PC-3 (cell line): ENCODE measurements around the gene ZFHX3. TPM values are rescaled to one million over a fixed set of nuclear protein-coding genes. Genes with fewer than 3 reads are reported as not detected.

Experiments used
- ATAC-seq: fragments of 200-7000 bp; cut with Tn5 transposase; 2 replicates; pipeline ENCODE4 v1.9.1; 2020; ENCODE audit warnings: mild to moderate bottlenecking, moderate library complexity
- BruUV-seq: library from RNA; stranded (reverse); fragments of 400-500 nt; replicated peaks from 2 replicates; lab custom pipeline; 2021; lab: Mats Ljungman, UMichigan
- CTCF ChIA-PET: fragments of 300-600 bp; sonication (Branson Sonifier 250); formaldehyde crosslinking; loops from one replicate; lab custom pipeline; 2022; ENCODE audit warnings: antibody characterized with exemption; lab: Charles Lee
- POLR2A ChIA-PET: fragments of 300-600 bp; sonication (Branson Sonifier 250); formaldehyde crosslinking; loops from one replicate; lab custom pipeline; 2022; ENCODE audit warnings: antibody characterized with exemption; ENCODE audit not compliant: unreplicated experiment; lab: Charles Lee
- DNase-seq: peaks from one replicate; pipeline ENCODE4 v3.0.0-alpha.2; 2015
- H2AFZ ChIP-seq: fragments of 300-600 bp; sonication (generic); 2 replicates; pipeline ENCODE4 v1.6.0; 2016; ENCODE audit warnings: antibody characterized with exemption, low read length
- H3F3A ChIP-seq: fragments of 300-600 bp; sonication (generic); one replicate; pipeline ENCODE4 v1.6.0; 2017; ENCODE audit warnings: antibody characterized with exemption, low read length, control low read depth, mild to moderate bottlenecking; ENCODE audit not compliant: unreplicated experiment
- H3K27ac ChIP-seq: fragments of 300-600 bp; sonication (generic); 2 replicates; pipeline ENCODE4 v1.5.1; 2016; ENCODE audit warnings: mild to moderate bottlenecking, low read length
- H3K27me3 ChIP-seq: fragments of 300-600 bp; sonication (generic); 2 replicates; pipeline ENCODE4 v1.6.1; 2016; ENCODE audit warnings: low read length, mixed read lengths
- H3K36me3 ChIP-seq: fragments of 300-600 bp; sonication (generic); 2 replicates; pipeline ENCODE4 v1.6.1; 2016; ENCODE audit warnings: low read depth, mixed run types, low read length, mixed read lengths
- H3K4me1 ChIP-seq: fragments of 300-600 bp; sonication (generic); 2 replicates; pipeline ENCODE4 v1.5.1; 2016; ENCODE audit warnings: low read length; ENCODE audit not compliant: insufficient read depth
- H3K4me2 ChIP-seq: fragments of 300-600 bp; sonication (generic); 2 replicates; pipeline ENCODE4 v1.6.0; 2016; ENCODE audit warnings: low read length
- H3K4me3 ChIP-seq: fragments of 300-600 bp; sonication (generic); 2 replicates; pipeline ENCODE4 v1.5.1; 2016; ENCODE audit warnings: mild to moderate bottlenecking, low read length, mixed read lengths
- H3K79me2 ChIP-seq: fragments of 300-600 bp; sonication (generic); 2 replicates; pipeline ENCODE4 v1.6.1; 2017; ENCODE audit warnings: low read length, mixed read lengths
- H3K9ac ChIP-seq: fragments of 300-600 bp; sonication (generic); 2 replicates; pipeline ENCODE4 v1.6.0; 2016; ENCODE audit warnings: mild to moderate bottlenecking, low read length
- H3K9me2 ChIP-seq: fragments of 300-600 bp; sonication (generic); replicated peaks from 2 replicates; pipeline ENCODE4 v1.6.1; 2016; ENCODE audit warnings: mixed run types, low read length, mixed read lengths
- H3K9me3 ChIP-seq: fragments of 300-600 bp; sonication (generic); 2 replicates; pipeline ENCODE4 v1.6.1; 2016; ENCODE audit warnings: low read length, mixed read lengths
- H4K20me1 ChIP-seq: fragments of 300-600 bp; sonication (generic); 2 replicates; pipeline ENCODE4 v1.6.1; 2016; ENCODE audit warnings: low read length, mixed read lengths
- CTCF ChIP-seq: fragments of 300-600 bp; sonication (generic); conservative IDR thresholded peaks from 2 replicates; pipeline ENCODE4 v1.5.1; 2017; ENCODE audit warnings: antibody characterized with exemption, low read depth, mild to moderate bottlenecking, low read length
- EZH2 ChIP-seq: fragments of 300-600 bp; sonication (generic); IDR thresholded peaks from one replicate; pipeline ENCODE4 v1.6.1; 2017; ENCODE audit warnings: antibody characterized with exemption, mild to moderate bottlenecking, low read length; ENCODE audit not compliant: unreplicated experiment
- EZH2phosphoT487 ChIP-seq: fragments of 300-600 bp; sonication (generic); IDR thresholded peaks from 2 replicates; pipeline ENCODE4 v1.6.1; 2018; ENCODE audit warnings: mild to moderate bottlenecking, antibody characterized with exemption, low read length, borderline replicate concordance
- intact Hi-C: fragments of 100-400 bp; cut with micrococcal nuclease; formaldehyde crosslinking; loops from 2 replicates; pipeline ENCODE4 v1.9.0; 2023
- total RNA-seq: library from RNA; depleted of rRNA; stranded (reverse); fragments of >200 nt; gene quantifications from 2 replicates; pipeline ENCODE4 v1.2.3, GENCODE V29; 2014

The ZFHX3 gene
- total RNA-seq, 1 experiment from 2014 or later, result 3.5 TPM

- Histone ChIP-seq H4K20me1 (no peaks in the 10 kb centered on the region), H3K79me2 (peaks cover 84% of the 10 kb centered on the region), H3K27me3 (no peaks in the 10 kb centered on the region), H3K4me3 (peak overlapping the region; percentile 85), H3F3A (no peaks in the 10 kb centered on the region), H3K36me3 (no peaks in the 10 kb centered on the region), H3K4me1 (peaks cover 71% of the 10 kb centered on the region), H3K9me2 (no peaks in the 10 kb centered on the region), H3K9me3 (no peaks in the 10 kb centered on the region), H3K27ac (peak overlapping the region; percentile 96), H3K4me2 (peak overlapping the region; percentile 100), H3K9ac (peak overlapping the region; percentile 91), H2AFZ (peak overlapping the region; percentile 74)
- TF ChIP-seq CTCF, result no peak; the same call in 1 of the 2 replicates
- TF ChIP-seq EZH2phosphoT487, result no peak
- TF ChIP-seq EZH2, result no peak
- DNase-seq (peak; percentile 78), ATAC-seq (peak; percentile 53)
- BruUV-seq, result no TSS peak
- intact Hi-C loops, result loop anchor here (10.0 kb wide), 1 partner anchor 389 kb away; no protein-coding TSS in a partner anchor
- CTCF ChIA-PET, result interaction anchor here (0.6 to 1.2 kb wide), 3 partner anchors 119 to 221 kb away, joined by 3 to 12 read pairs (median 3); no protein-coding TSS in a partner anchor
- POLR2A ChIA-PET, result interaction anchor here (0.7 kb wide), 1 partner anchor 9 kb away, joined by 3 read pairs; no protein-coding TSS in a partner anchor
Observed at GRCh38 chr16:73053364-73054124, 5.6 kb upstream of the ZFHX3 start.

- H3K9me3 ChIP-seq, result no peaks in the 10 kb centered on the region
- no TSS peak for BruUV-seq
- H3F3A ChIP-seq, result no peaks in the 10 kb centered on the region
- TF ChIP-seq EZH2 (no peak), EZH2phosphoT487 (no peak)
- ChIA-PET CTCF (interaction anchor here (0.7 kb wide), 1 partner anchor 132 kb away, joined by 3 read pairs; no protein-coding TSS in a partner anchor), POLR2A (interaction anchor here (0.7 kb wide), 1 partner anchor 8 kb away, joined by 3 read pairs; no protein-coding TSS in a partner anchor)
- peaks cover 73% of the 10 kb centered on the region for H3K4me1 ChIP-seq
- H3K9me2 ChIP-seq, result no peaks in the 10 kb centered on the region
- H3K4me2 ChIP-seq, result peak overlapping the region; percentile 100
- intact Hi-C loops, result loop anchor here (10.0 kb wide), 1 partner anchor 388 kb away; no protein-coding TSS in a partner anchor
- ATAC-seq (no peak), DNase-seq (no peak)
- H3K27ac ChIP-seq, result peak overlapping the region; percentile 96
- H3K79me2 ChIP-seq, result peaks cover 86% of the 10 kb centered on the region
- peak overlapping the region; percentile 74 for H2AFZ ChIP-seq
- H3K4me3 ChIP-seq, result peak overlapping the region; percentile 85
- H3K9ac ChIP-seq, result peak overlapping the region; percentile 91
- no peaks in the 10 kb centered on the region for H4K20me1 ChIP-seq
- H3K27me3 ChIP-seq, result no peaks in the 10 kb centered on the region
- H3K36me3 ChIP-seq, result no peaks in the 10 kb centered on the region
Observed at GRCh38 chr16:73053038-73053363, 5.1 kb upstream of the ZFHX3 start.

- no peaks in the 10 kb centered on the region for H3K9me2 ChIP-seq
- ATAC-seq, result no peak
- BruUV-seq, result no TSS peak
- no peaks in the 10 kb centered on the region for H3K9me3 ChIP-seq
- H4K20me1 ChIP-seq, result no peaks in the 10 kb centered on the region
- intact Hi-C loops, result loop anchor here (10.0 kb wide), 1 partner anchor 388 kb away; no protein-coding TSS in a partner anchor
- TF ChIP-seq CTCF (no peak), EZH2 (no peak), EZH2phosphoT487 (no peak)
- peak overlapping the region; percentile 96 for H3K27ac ChIP-seq
- H3K4me2 ChIP-seq, result peak overlapping the region; percentile 100
- no peaks in the 10 kb centered on the region for H3K27me3 ChIP-seq
- H3F3A ChIP-seq, result no peaks in the 10 kb centered on the region
- ChIA-PET CTCF (interaction anchor here (0.7 kb wide), 1 partner anchor 131 kb away, joined by 3 read pairs; no protein-coding TSS in a partner anchor), POLR2A (no interaction called here)
- peaks cover 73% of the 10 kb centered on the region for H3K4me1 ChIP-seq
- peak overlapping the region; percentile 91 for H3K9ac ChIP-seq
- peak overlapping the region; percentile 85; the same call in 1 of the 2 replicates for H3K4me3 ChIP-seq
- no peak for DNase-seq
- no peak overlapping the region for H2AFZ ChIP-seq
- no peaks in the 10 kb centered on the region for H3K36me3 ChIP-seq
- H3K79me2 ChIP-seq, result peaks cover 88% of the 10 kb centered on the region
Observed at GRCh38 chr16:73052576-73052975, 4.6 kb upstream of the ZFHX3 start.
